GM23338 (cell line): ENCODE data around the gene MACROD1. TPM values are rescaled to one million over a fixed set of nuclear protein-coding genes. Genes with fewer than 3 reads are reported as not detected.

ENCODE experiments used
- ATAC-seq: fragments of 200-7000 bp; cut with Tn5 transposase; 3 replicates; pipeline ENCODE4 v1.9.1; 2020
- DNase-seq: peaks from one replicate; pipeline ENCODE4 v3.0.0-alpha.2; 2015; ENCODE audit warnings: low spot score
- H2AFZ ChIP-seq: fragments of 200-600 bp; sonication (generic); 2 replicates; pipeline ENCODE4 v1.8.0; 2016; ENCODE audit warnings: antibody characterized with exemption, mild to moderate bottlenecking, moderate library complexity
- H3F3A ChIP-seq: fragments of 200-600 bp; sonication (generic); replicated peaks from 2 replicates; pipeline ENCODE4 v1.8.0; 2017; ENCODE audit warnings: antibody characterized with exemption, mixed run types, low read depth
- H3K27ac ChIP-seq: fragments of 200-600 bp; sonication (generic); 2 replicates; pipeline ENCODE4 v1.6.1; 2016; ENCODE audit warnings: low read depth
- H3K27me3 ChIP-seq: fragments of 200-600 bp; sonication (generic); 2 replicates; pipeline ENCODE4 v1.8.0; 2016; ENCODE audit warnings: mild to moderate bottlenecking, mixed run types, moderate library complexity; ENCODE audit not compliant: insufficient read depth
- H3K36me3 ChIP-seq: fragments of 200-600 bp; sonication (generic); 2 replicates; pipeline ENCODE4 v1.8.0; 2016; ENCODE audit warnings: mild to moderate bottlenecking; ENCODE audit not compliant: insufficient read depth
- H3K4me1 ChIP-seq: fragments of 200-600 bp; sonication (generic); 2 replicates; pipeline ENCODE4 v1.8.0; 2016; ENCODE audit warnings: mild to moderate bottlenecking, moderate library complexity; ENCODE audit not compliant: insufficient read depth
- H3K4me2 ChIP-seq: fragments of 200-600 bp; sonication (generic); 2 replicates; pipeline ENCODE4 v1.7.1; 2017; ENCODE audit warnings: mixed run types
- H3K4me3 ChIP-seq: fragments of 200-600 bp; sonication (generic); 2 replicates; pipeline ENCODE4 v1.6.1; 2016; ENCODE audit warnings: mixed run types
- H3K79me2 ChIP-seq: fragments of 200-600 bp; sonication (generic); replicated peaks from 2 replicates; pipeline ENCODE4 v1.8.0; 2017; ENCODE audit warnings: mild to moderate bottlenecking; ENCODE audit not compliant: insufficient read depth
- H3K9me2 ChIP-seq: fragments of 200-600 bp; sonication (generic); 2 replicates; pipeline ENCODE4 v1.8.0; 2017; ENCODE audit not compliant: insufficient read depth
- H4K20me1 ChIP-seq: fragments of 200-600 bp; sonication (generic); replicated peaks from 2 replicates; pipeline ENCODE4 v1.8.0; 2017; ENCODE audit warnings: mild to moderate bottlenecking; ENCODE audit not compliant: insufficient read depth
- H3K27ac Mint-ChIP-seq: 2 replicates; pipeline ENCODE4 v1.8.0; 2020; ENCODE audit warnings: inconsistent platforms, mild to moderate bottlenecking, moderate library complexity, mixed read lengths
- H3K27me3 Mint-ChIP-seq: 3 replicates; pipeline ENCODE4 v1.8.0; 2022; ENCODE audit warnings: low read depth, mild to moderate bottlenecking, moderate library complexity, mixed read lengths, inconsistent platforms; ENCODE audit not compliant: insufficient read depth, poor library complexity
- H3K36me3 Mint-ChIP-seq: 3 replicates; pipeline ENCODE4 v1.8.0; 2021; ENCODE audit warnings: low read depth, mild to moderate bottlenecking, inconsistent platforms, moderate library complexity, mixed read lengths
- H3K4me1 Mint-ChIP-seq: 3 replicates; pipeline ENCODE4 v1.8.0; 2020; ENCODE audit warnings: mild to moderate bottlenecking, inconsistent platforms, mixed read lengths
- H3K4me3 Mint-ChIP-seq: 3 replicates; pipeline ENCODE4 v1.8.0; 2021; ENCODE audit warnings: moderate library complexity, mild to moderate bottlenecking, inconsistent platforms, mixed read lengths
- H3K9me3 Mint-ChIP-seq: 3 replicates; pipeline ENCODE4 v1.8.0; 2020; ENCODE audit warnings: moderate library complexity, mild to moderate bottlenecking, inconsistent platforms, mixed read lengths
- CREB1 ChIP-seq: fragments of 250-450 bp; sonication (Bioruptor Pico); IDR thresholded peaks from 2 replicates; pipeline ENCODE4 v1.5.0; 2020; ENCODE audit warnings: low read depth, mild to moderate bottlenecking, moderate library complexity
- EZH2 ChIP-seq: fragments of 200-600 bp; sonication (generic); IDR thresholded peaks from one replicate; pipeline ENCODE4 v1.8.0; 2017; ENCODE audit warnings: antibody characterized with exemption, mild to moderate bottlenecking, low read depth; ENCODE audit not compliant: unreplicated experiment
- POLR2AphosphoS5 ChIP-seq: IDR thresholded peaks from 2 replicates; pipeline ENCODE4 v1.6.1; 2016; ENCODE audit warnings: antibody characterized with exemption, low read depth
- ZNF114 ChIP-seq: fragments of 250-450 bp; sonication (Bioruptor Pico); IDR thresholded peaks from 2 replicates; pipeline ENCODE4 v1.5.0; 2020; ENCODE audit warnings: mild to moderate bottlenecking, moderate library complexity
- polyA plus RNA-seq: library from polyadenylated mRNA; unstranded; fragments of >200 nt; fragmentation: Nextera tagmentation; extraction: Ambion mirVana; gene quantifications from 2 replicates; pipeline ENCODE4 v1.2.1, GENCODE V29; 2016
- total RNA-seq: library from RNA; depleted of rRNA; stranded (reverse); fragments of >200 nt; shearing (Covaris generic); gene quantifications from 2 replicates; pipeline ENCODE4 v1.2.3, GENCODE V29; 2014
- TF ChIP-seq, protein P1 (sequence below): IDR thresholded peaks from one replicate; pipeline ENCODE4 v1.6.1; 2018; ENCODE audit warnings: antibody characterized with exemption; ENCODE audit not compliant: unreplicated experiment
- TF ChIP-seq, protein P2 (sequence below), 2 experiments: fragments of 200-600 bp in 1 of 2; sonication (generic) in 1 of 2; conservative IDR thresholded peaks; 2 replicates each; pipeline versions ENCODE4 v1.5.1 to v1.6.1; 2016 to 2017; ENCODE audit warnings: antibody characterized with exemption in 2 of 2, low read depth in 2 of 2, mild to moderate bottlenecking in 2 of 2, moderate library complexity in 1 of 2

The MACROD1 gene
- total and polyA plus RNA-seq, 2 experiments from 2014 or later, result 33.0 to 51.6 TPM

DNA sequence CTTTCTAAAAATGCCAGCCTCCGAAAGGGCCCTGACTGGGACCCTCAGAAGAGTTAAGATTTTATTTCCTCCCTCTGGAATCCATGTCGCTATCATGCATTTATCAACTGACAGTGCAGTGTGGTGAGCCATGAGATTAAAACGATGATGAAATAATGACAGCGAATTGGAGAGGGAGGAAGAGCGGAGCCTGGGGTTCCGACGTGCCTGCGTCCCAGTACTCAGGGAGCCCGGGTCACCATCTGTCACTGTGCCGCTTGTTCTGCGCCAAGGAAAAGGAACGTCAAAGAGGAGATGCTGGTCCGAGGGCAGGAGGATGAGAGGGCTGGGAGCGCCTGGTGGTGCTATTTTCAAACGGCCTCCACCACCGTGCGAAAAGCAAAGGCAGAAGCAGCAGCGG lies 46.2 kb downstream of the MACROD1 start (continued):
- TF ChIP-seq POLR2AphosphoS5, result no peak

DNA sequence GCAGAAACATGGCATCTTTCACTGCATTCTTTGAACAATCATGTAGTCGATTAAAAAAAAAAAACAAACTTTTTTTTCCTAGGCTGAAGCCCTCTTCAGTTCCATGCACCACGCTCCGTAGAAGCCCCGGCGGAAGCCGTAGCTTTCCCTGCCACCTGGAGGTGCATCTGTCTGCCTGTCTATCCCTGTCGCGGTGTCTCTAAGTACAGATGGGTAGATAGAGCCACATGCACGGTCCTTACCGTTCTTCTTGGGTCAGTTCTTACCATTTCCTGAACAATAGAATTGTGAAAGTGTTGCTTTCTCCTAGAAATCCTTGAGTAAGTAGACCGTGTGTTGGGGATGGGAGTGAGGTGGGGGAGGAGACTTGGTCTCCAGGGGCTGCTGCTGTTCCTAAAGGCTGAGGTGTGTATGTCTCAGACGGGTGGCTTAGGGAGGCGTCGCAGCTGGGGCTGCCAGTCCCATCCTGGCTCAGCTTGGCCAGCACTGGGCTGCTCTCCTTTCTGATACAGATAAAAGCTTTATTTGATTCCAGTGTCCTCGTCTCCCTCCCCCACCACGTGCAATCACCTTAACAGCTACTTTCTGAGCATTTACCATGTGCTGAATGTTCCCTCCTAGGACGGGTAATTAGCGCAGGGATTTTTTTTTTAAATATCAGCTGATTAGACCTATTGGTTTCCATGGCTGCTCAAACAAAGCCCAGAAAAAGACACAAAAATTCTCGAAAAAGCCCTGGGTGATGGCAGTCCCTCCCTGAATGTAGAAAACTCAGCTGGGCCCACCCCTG lies 46.8 kb downstream of the MACROD1 start:
- Histone ChIP-seq H3K36me3 (no peaks in the 10 kb centered on the region), H3K79me2 (no peaks in the 10 kb centered on the region), H3K4me3 (no peak overlapping the region), H2AFZ (no peak overlapping the region), H3K27me3 (peaks cover 18% of the 10 kb centered on the region; the same call in 1 of the 2 replicates), H4K20me1 (peaks cover 9% of the 10 kb centered on the region), H3K9me2 (no peaks in the 10 kb centered on the region), H3K27ac (no peak overlapping the region), H3K4me2 (no peak overlapping the region), H3K4me1 (peaks cover 21% of the 10 kb centered on the region), H3F3A (peaks cover 8% of the 10 kb centered on the region; the same call in 1 of the 2 replicates)
- Mint-ChIP-seq H3K27ac (no peak overlapping the region), H3K9me3 (no peaks in the 10 kb centered on the region), H3K4me3 (no peak overlapping the region), H3K36me3 (no peaks in the 10 kb centered on the region), H3K27me3 (peaks cover 23% of the 10 kb centered on the region), H3K4me1 (peaks cover 35% of the 10 kb centered on the region)
- ATAC-seq (no peak), DNase-seq (no peak)
- no peak for TF ChIP-seq ZNF114 (CRISPR knock-in tag)
- TF ChIP-seq, protein P1, sequence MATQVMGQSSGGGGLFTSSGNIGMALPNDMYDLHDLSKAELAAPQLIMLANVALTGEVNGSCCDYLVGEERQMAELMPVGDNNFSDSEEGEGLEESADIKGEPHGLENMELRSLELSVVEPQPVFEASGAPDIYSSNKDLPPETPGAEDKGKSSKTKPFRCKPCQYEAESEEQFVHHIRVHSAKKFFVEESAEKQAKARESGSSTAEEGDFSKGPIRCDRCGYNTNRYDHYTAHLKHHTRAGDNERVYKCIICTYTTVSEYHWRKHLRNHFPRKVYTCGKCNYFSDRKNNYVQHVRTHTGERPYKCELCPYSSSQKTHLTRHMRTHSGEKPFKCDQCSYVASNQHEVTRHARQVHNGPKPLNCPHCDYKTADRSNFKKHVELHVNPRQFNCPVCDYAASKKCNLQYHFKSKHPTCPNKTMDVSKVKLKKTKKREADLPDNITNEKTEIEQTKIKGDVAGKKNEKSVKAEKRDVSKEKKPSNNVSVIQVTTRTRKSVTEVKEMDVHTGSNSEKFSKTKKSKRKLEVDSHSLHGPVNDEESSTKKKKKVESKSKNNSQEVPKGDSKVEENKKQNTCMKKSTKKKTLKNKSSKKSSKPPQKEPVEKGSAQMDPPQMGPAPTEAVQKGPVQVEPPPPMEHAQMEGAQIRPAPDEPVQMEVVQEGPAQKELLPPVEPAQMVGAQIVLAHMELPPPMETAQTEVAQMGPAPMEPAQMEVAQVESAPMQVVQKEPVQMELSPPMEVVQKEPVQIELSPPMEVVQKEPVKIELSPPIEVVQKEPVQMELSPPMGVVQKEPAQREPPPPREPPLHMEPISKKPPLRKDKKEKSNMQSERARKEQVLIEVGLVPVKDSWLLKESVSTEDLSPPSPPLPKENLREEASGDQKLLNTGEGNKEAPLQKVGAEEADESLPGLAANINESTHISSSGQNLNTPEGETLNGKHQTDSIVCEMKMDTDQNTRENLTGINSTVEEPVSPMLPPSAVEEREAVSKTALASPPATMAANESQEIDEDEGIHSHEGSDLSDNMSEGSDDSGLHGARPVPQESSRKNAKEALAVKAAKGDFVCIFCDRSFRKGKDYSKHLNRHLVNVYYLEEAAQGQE, result no peak
- no peak for TF ChIP-seq POLR2AphosphoS5

DNA sequence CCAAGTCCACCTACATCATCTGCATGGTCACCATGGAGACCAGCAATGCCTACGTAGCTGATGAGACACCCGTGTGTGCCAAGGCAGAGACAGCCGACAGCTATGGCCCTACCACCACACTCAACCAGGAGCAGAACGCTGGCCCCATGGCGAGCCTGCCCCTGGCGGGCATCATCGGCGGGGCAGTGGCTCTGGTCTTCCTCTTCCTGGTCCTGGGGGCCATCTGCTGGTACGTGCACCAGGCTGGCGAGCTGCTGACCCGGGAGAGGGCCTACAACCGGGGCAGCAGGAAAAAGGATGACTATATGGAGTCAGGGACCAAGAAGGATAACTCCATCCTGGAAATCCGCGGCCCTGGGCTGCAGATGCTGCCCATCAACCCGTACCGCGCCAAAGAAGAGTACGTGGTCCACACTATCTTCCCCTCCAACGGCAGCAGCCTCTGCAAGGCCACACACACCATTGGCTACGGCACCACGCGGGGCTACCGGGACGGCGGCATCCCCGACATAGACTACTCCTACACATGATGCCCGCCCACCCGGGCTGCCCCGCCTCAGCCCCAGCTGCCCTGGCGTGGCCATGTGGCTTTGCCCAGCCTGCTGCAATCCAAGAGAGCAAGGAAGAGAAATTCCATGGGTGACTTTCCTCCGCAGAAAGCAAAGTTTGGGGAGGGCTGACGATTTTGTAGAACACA lies 48.0 kb downstream of the MACROD1 start:
- H3K27ac ChIP-seq, result no peak overlapping the region
- no peak overlapping the region for H3K4me3 ChIP-seq
- H2AFZ ChIP-seq, result no peak overlapping the region
- Mint-ChIP-seq H3K27ac (no peak overlapping the region), H3K9me3 (no peaks in the 10 kb centered on the region), H3K4me1 (peaks cover 35% of the 10 kb centered on the region), H3K4me3 (no peak overlapping the region), H3K36me3 (no peaks in the 10 kb centered on the region), H3K27me3 (peaks cover 18% of the 10 kb centered on the region)
- H3K4me1 ChIP-seq, result peaks cover 19% of the 10 kb centered on the region
- H3K27me3 ChIP-seq, result peaks cover 21% of the 10 kb centered on the region
- H4K20me1 ChIP-seq, result peaks cover 9% of the 10 kb centered on the region
- H3K36me3 ChIP-seq, result no peaks in the 10 kb centered on the region
- no peak overlapping the region for H3K4me2 ChIP-seq
- no peaks in the 10 kb centered on the region for H3K79me2 ChIP-seq
- no peaks in the 10 kb centered on the region for H3K9me2 ChIP-seq
- peaks cover 8% of the 10 kb centered on the region; the same call in 1 of the 2 replicates for H3F3A ChIP-seq
- ATAC-seq, result no peak
- no peak for DNase-seq
- TF ChIP-seq CREB1 (CRISPR knock-in tag), result no peak
- TF ChIP-seq, protein P2, sequence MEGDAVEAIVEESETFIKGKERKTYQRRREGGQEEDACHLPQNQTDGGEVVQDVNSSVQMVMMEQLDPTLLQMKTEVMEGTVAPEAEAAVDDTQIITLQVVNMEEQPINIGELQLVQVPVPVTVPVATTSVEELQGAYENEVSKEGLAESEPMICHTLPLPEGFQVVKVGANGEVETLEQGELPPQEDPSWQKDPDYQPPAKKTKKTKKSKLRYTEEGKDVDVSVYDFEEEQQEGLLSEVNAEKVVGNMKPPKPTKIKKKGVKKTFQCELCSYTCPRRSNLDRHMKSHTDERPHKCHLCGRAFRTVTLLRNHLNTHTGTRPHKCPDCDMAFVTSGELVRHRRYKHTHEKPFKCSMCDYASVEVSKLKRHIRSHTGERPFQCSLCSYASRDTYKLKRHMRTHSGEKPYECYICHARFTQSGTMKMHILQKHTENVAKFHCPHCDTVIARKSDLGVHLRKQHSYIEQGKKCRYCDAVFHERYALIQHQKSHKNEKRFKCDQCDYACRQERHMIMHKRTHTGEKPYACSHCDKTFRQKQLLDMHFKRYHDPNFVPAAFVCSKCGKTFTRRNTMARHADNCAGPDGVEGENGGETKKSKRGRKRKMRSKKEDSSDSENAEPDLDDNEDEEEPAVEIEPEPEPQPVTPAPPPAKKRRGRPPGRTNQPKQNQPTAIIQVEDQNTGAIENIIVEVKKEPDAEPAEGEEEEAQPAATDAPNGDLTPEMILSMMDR (conservative IDR thresholded peaks at IDR 0.05; ENCODE audit: low read depth in 2 of 2), result 0 out of 4 replicates have a peak, but pooled peaks of 1 of the 2 experiments have one; percentile 7
- TF ChIP-seq EZH2, result no peak
